ENCODE measurements around the gene S100PBP. TPM values are rescaled to one million over a fixed set of nuclear protein-coding genes. Genes with fewer than 3 reads are reported as not detected.

The S100PBP gene
- total and polyA plus RNA-seq, 2 donors from 2014 or later = 14.3 to 40.1 TPM

- H3K4me1 ChIP-seq (ENCODE audit: control insufficient read depth in 2 of 3, insufficient read depth in 2 of 3, low read depth in 1 of 3, low read length in 3 of 3) = no peaks in the 10 kb centered on the region
- TF ChIP-seq CTCF (IDR thresholded peaks at IDR 0.05; ENCODE audit: borderline replicate concordance, extremely low read depth, insufficient read depth) = no peak
- H3K9me3 ChIP-seq (ENCODE audit: control insufficient read depth in 2 of 3, insufficient read depth in 1 of 3, low read length in 3 of 3) = no peaks in the 10 kb centered on the region
- H3K27ac ChIP-seq (ENCODE audit: low read depth in 2 of 2, low read length in 2 of 2) = no peak overlapping the region
- peaks cover 0 to 23% (median 9%) of the 10 kb centered on the region in 3 donors for H3K36me3 ChIP-seq (ENCODE audit: control insufficient read depth in 2 of 3, insufficient read depth in 3 of 3, low read length in 3 of 3)
- DNase-seq (peak in 1 of 5 donors; percentile 31), FAIRE-seq (no peak)
- H3K4me3 ChIP-seq (ENCODE audit: low read length in 3 of 3) = no peak overlapping the region
- intact Hi-C loops (cut with DNase I) = no loop called here
- no peak overlapping the region for H3K9ac ChIP-seq (ENCODE audit: low read length in 3 of 3)
- no peaks in the 10 kb centered on the region for H3K27me3 ChIP-seq (ENCODE audit: control insufficient read depth, insufficient read depth, low read length)
Observed at GRCh38 chr1:32775640-32776337, 41.7 kb upstream of the S100PBP start.

GRCh38 chr1:32779242-32779641, 38.2 kb upstream of the S100PBP start:
- intact Hi-C loops (cut with DNase I) = no loop called here
- peak in 1 of 5 donors; percentile 24 for DNase-seq
- Histone ChIP-seq H3K27me3 (ENCODE audit: control insufficient read depth, insufficient read depth, low read length) (no peaks in the 10 kb centered on the region), H3K4me1 (ENCODE audit: control insufficient read depth in 2 of 3, insufficient read depth in 2 of 3, low read depth in 1 of 3, low read length in 3 of 3) (no peaks in the 10 kb centered on the region), H3K36me3 (ENCODE audit: control insufficient read depth in 2 of 3, insufficient read depth in 3 of 3, low read length in 3 of 3) (peaks cover 2 to 28% (median 7%) of the 10 kb centered on the region in 3 donors), H3K9ac (ENCODE audit: low read length in 3 of 3) (no peak overlapping the region), H3K27ac (ENCODE audit: low read depth in 2 of 2, low read length in 2 of 2) (no peak overlapping the region), H3K4me3 (ENCODE audit: low read length in 3 of 3) (no peak overlapping the region), H3K9me3 (ENCODE audit: control insufficient read depth in 2 of 3, insufficient read depth in 1 of 3, low read length in 3 of 3) (no peaks in the 10 kb centered on the region)
- TF ChIP-seq CTCF (IDR thresholded peaks at IDR 0.05; ENCODE audit: borderline replicate concordance, extremely low read depth, insufficient read depth) = no peak
- FAIRE-seq = no peak

- Histone ChIP-seq H3K4me3 (ENCODE audit: low read length in 3 of 3) (no peak overlapping the region), H3K36me3 (ENCODE audit: control insufficient read depth in 2 of 3, insufficient read depth in 3 of 3, low read length in 3 of 3) (peaks cover 2 to 28% (median 7%) of the 10 kb centered on the region in 3 donors), H3K9ac (ENCODE audit: low read length in 3 of 3) (no peak overlapping the region), H3K27me3 (ENCODE audit: control insufficient read depth, insufficient read depth, low read length) (no peaks in the 10 kb centered on the region), H3K27ac (ENCODE audit: low read depth in 2 of 2, low read length in 2 of 2) (no peak overlapping the region), H3K9me3 (ENCODE audit: control insufficient read depth in 2 of 3, insufficient read depth in 1 of 3, low read length in 3 of 3) (no peaks in the 10 kb centered on the region), H3K4me1 (ENCODE audit: control insufficient read depth in 2 of 3, insufficient read depth in 2 of 3, low read depth in 1 of 3, low read length in 3 of 3) (no peaks in the 10 kb centered on the region)
- DNase-seq (peak in 1 of 5 donors; percentile 28), FAIRE-seq (no peak)
- TF ChIP-seq CTCF (IDR thresholded peaks at IDR 0.05; ENCODE audit: borderline replicate concordance, extremely low read depth, insufficient read depth) = no peak
- intact Hi-C loops (cut with DNase I) = no loop called here
Observed at GRCh38 chr1:32780005-32780404, 37.4 kb upstream of the S100PBP start.
